T-helper 1 cell treated with Interleukin-12 subunit alpha and Interleukin-12 subunit beta and Interleukin-4 antibody, amounts not matched to agents 30 ng/mL and 1 ng/mL, for 36 hours (primary cell): ENCODE measurements around the gene ANXA9. TPM values are rescaled to one million over a fixed set of nuclear protein-coding genes. Genes with fewer than 3 reads are reported as not detected.

Source experiments
- intact Hi-C: fragments of 100-400 bp; cut with micrococcal nuclease; formaldehyde crosslinking; loops from one replicate; pipeline ENCODE4 v1.15.1; 2024
- total RNA-seq: library from RNA; stranded (reverse); gene quantifications from 2 replicates; pipeline ENCODE4 v1.2.3, GENCODE V29; 2022

ANXA9 gene
- total RNA-seq, 1 donor from 2014 or later, result not detected

- intact Hi-C loops, result no loop called here
Measured at GRCh38 chr1:151002611-151003010, 20.5 kb downstream of the ANXA9 start.

- intact Hi-C loops, result no loop called here
Measured at GRCh38 chr1:151003180-151003579, 21.1 kb downstream of the ANXA9 start.

- intact Hi-C loops, result loop anchor here (1.0 to 5.0 kb wide), 3 partner anchors 10 to 451 kb away; partner anchors contain the start of gene POGZ
Measured at GRCh38 chr1:151005729-151006319, 23.7 kb downstream of the ANXA9 start.

- intact Hi-C loops, result loop anchor here (1.0 to 5.0 kb wide), 3 partner anchors 10 to 451 kb away; partner anchors contain the start of gene POGZ
Measured at GRCh38 chr1:151006327-151007052, 24.4 kb downstream of the ANXA9 start, which contains the start of gene MINDY1. TSS of gene MINDY1 (minus strand) at chr1:151006902. CDS start at chr1:151002617, 4,285 bp downstream.

GRCh38 chr1:151007853-151008243 is 25.8 kb downstream of the ANXA9 start:
- intact Hi-C loops, result loop anchor here (1.0 to 5.0 kb wide), 21 partner anchors 33 to 1079 kb away; partner anchors contain the start of genes ARNT, CDC42SE1, ENSA and GABPB2

GRCh38 chr1:151008244-151009205 is 26.4 kb downstream of the ANXA9 start, which contains the start of gene PRUNE1:
TSS of gene PRUNE1 (plus strand) at chr1:151008449. CDS start at chr1:151008633, 184 bp downstream.
- intact Hi-C loops, result loop anchor here (1.0 to 5.0 kb wide), 20 partner anchors 33 to 1080 kb away; partner anchors contain the start of genes ARNT, CDC42SE1, ENSA and GABPB2

GRCh38 chr1:151009206-151009587 is 27.1 kb downstream of the ANXA9 start:
- intact Hi-C loops, result loop anchor here (2.0 to 5.0 kb wide), 8 partner anchors 40 to 1080 kb away; partner anchors contain the start of genes GOLPH3L, POGZ, RFX5 and SEMA6C

- intact Hi-C loops, result loop anchor here (2.0 to 5.0 kb wide), 8 partner anchors 39 to 1081 kb away; partner anchors contain the start of genes GOLPH3L, POGZ, RFX5 and SEMA6C
Measured at GRCh38 chr1:151009674-151010345, 27.7 kb downstream of the ANXA9 start.

GRCh38 chr1:151010346-151010726 is 28.2 kb downstream of the ANXA9 start:
- intact Hi-C loops, result no loop called here

- intact Hi-C loops, result no loop called here
Measured at GRCh38 chr1:151011154-151011850, 29.2 kb downstream of the ANXA9 start.

GRCh38 chr1:151012684-151013471 is 30.8 kb downstream of the ANXA9 start:
- intact Hi-C loops, result no loop called here

GRCh38 chr1:151013518-151013917 is 31.4 kb downstream of the ANXA9 start:
- intact Hi-C loops, result no loop called here

GRCh38 chr1:151024540-151025146 is 42.6 kb downstream of the ANXA9 start:
- intact Hi-C loops, result loop anchor here (1.0 to 2.0 kb wide), 7 partner anchors 24 to 227 kb away; partner anchors contain the start of genes GABPB2, MLLT11, SEMA6C and TNFAIP8L2

GRCh38 chr1:151026460-151026859 is 44.4 kb downstream of the ANXA9 start:
- intact Hi-C loops, result no loop called here

- intact Hi-C loops, result no loop called here
Measured at GRCh38 chr1:151032164-151032563, 50.1 kb downstream of the ANXA9 start.

GRCh38 chr1:151035167-151035566 is 53.1 kb downstream of the ANXA9 start:
- intact Hi-C loops, result no loop called here

GRCh38 chr1:151036356-151036755 is 54.3 kb downstream of the ANXA9 start, which contains the start of gene BNIPL:
TSS of gene BNIPL (plus strand) at chr1:151036586. CDS start at chr1:151036726, 140 bp downstream.
- intact Hi-C loops, result loop anchor here (2.0 kb wide), 1 partner anchor 18 kb away; no protein-coding TSS in a partner anchor

- intact Hi-C loops, result loop anchor here (2.0 kb wide), 1 partner anchor 18 kb away; no protein-coding TSS in a partner anchor
Measured at GRCh38 chr1:151037032-151037431, 54.9 kb downstream of the ANXA9 start.
